GM23338 (cell line): ENCODE data around the gene KRT71. TPM values are rescaled to one million over a fixed set of nuclear protein-coding genes. Genes with fewer than 3 reads are reported as not detected.

ENCODE experiments used
- ATAC-seq: fragments of 200-7000 bp; cut with Tn5 transposase; 3 replicates; pipeline ENCODE4 v1.9.1; 2020
- DNase-seq: peaks from one replicate; pipeline ENCODE4 v3.0.0-alpha.2; 2015; ENCODE audit warnings: low spot score
- H2AFZ ChIP-seq: fragments of 200-600 bp; sonication (generic); 2 replicates; pipeline ENCODE4 v1.8.0; 2016; ENCODE audit warnings: antibody characterized with exemption, mild to moderate bottlenecking, moderate library complexity
- H3F3A ChIP-seq: fragments of 200-600 bp; sonication (generic); replicated peaks from 2 replicates; pipeline ENCODE4 v1.8.0; 2017; ENCODE audit warnings: antibody characterized with exemption, mixed run types, low read depth
- H3K27ac ChIP-seq: fragments of 200-600 bp; sonication (generic); 2 replicates; pipeline ENCODE4 v1.6.1; 2016; ENCODE audit warnings: low read depth
- H3K27me3 ChIP-seq: fragments of 200-600 bp; sonication (generic); 2 replicates; pipeline ENCODE4 v1.8.0; 2016; ENCODE audit warnings: mild to moderate bottlenecking, mixed run types, moderate library complexity; ENCODE audit not compliant: insufficient read depth
- H3K36me3 ChIP-seq: fragments of 200-600 bp; sonication (generic); 2 replicates; pipeline ENCODE4 v1.8.0; 2016; ENCODE audit warnings: mild to moderate bottlenecking; ENCODE audit not compliant: insufficient read depth
- H3K4me1 ChIP-seq: fragments of 200-600 bp; sonication (generic); 2 replicates; pipeline ENCODE4 v1.8.0; 2016; ENCODE audit warnings: mild to moderate bottlenecking, moderate library complexity; ENCODE audit not compliant: insufficient read depth
- H3K4me2 ChIP-seq: fragments of 200-600 bp; sonication (generic); 2 replicates; pipeline ENCODE4 v1.7.1; 2017; ENCODE audit warnings: mixed run types
- H3K4me3 ChIP-seq: fragments of 200-600 bp; sonication (generic); 2 replicates; pipeline ENCODE4 v1.6.1; 2016; ENCODE audit warnings: mixed run types
- H3K79me2 ChIP-seq: fragments of 200-600 bp; sonication (generic); replicated peaks from 2 replicates; pipeline ENCODE4 v1.8.0; 2017; ENCODE audit warnings: mild to moderate bottlenecking; ENCODE audit not compliant: insufficient read depth
- H3K9me2 ChIP-seq: fragments of 200-600 bp; sonication (generic); 2 replicates; pipeline ENCODE4 v1.8.0; 2017; ENCODE audit not compliant: insufficient read depth
- H4K20me1 ChIP-seq: fragments of 200-600 bp; sonication (generic); replicated peaks from 2 replicates; pipeline ENCODE4 v1.8.0; 2017; ENCODE audit warnings: mild to moderate bottlenecking; ENCODE audit not compliant: insufficient read depth
- H3K27ac Mint-ChIP-seq: 2 replicates; pipeline ENCODE4 v1.8.0; 2020; ENCODE audit warnings: inconsistent platforms, mild to moderate bottlenecking, moderate library complexity, mixed read lengths
- H3K27me3 Mint-ChIP-seq: 3 replicates; pipeline ENCODE4 v1.8.0; 2022; ENCODE audit warnings: low read depth, mild to moderate bottlenecking, moderate library complexity, mixed read lengths, inconsistent platforms; ENCODE audit not compliant: insufficient read depth, poor library complexity
- H3K36me3 Mint-ChIP-seq: 3 replicates; pipeline ENCODE4 v1.8.0; 2021; ENCODE audit warnings: low read depth, mild to moderate bottlenecking, inconsistent platforms, moderate library complexity, mixed read lengths
- H3K4me1 Mint-ChIP-seq: 3 replicates; pipeline ENCODE4 v1.8.0; 2020; ENCODE audit warnings: mild to moderate bottlenecking, inconsistent platforms, mixed read lengths
- H3K4me3 Mint-ChIP-seq: 3 replicates; pipeline ENCODE4 v1.8.0; 2021; ENCODE audit warnings: moderate library complexity, mild to moderate bottlenecking, inconsistent platforms, mixed read lengths
- H3K9me3 Mint-ChIP-seq: 3 replicates; pipeline ENCODE4 v1.8.0; 2020; ENCODE audit warnings: moderate library complexity, mild to moderate bottlenecking, inconsistent platforms, mixed read lengths
- CTCF ChIP-seq, 2 experiments: fragments of 200-600 bp in 1 of 2; sonication (generic) in 1 of 2; conservative IDR thresholded peaks; 2 replicates each; pipeline versions ENCODE4 v1.5.1 to v1.6.1; 2016 to 2017; ENCODE audit warnings: antibody characterized with exemption in 2 of 2, low read depth in 2 of 2, mild to moderate bottlenecking in 2 of 2, moderate library complexity in 1 of 2
- EZH2 ChIP-seq: fragments of 200-600 bp; sonication (generic); IDR thresholded peaks from one replicate; pipeline ENCODE4 v1.8.0; 2017; ENCODE audit warnings: antibody characterized with exemption, mild to moderate bottlenecking, low read depth; ENCODE audit not compliant: unreplicated experiment
- EZH2phosphoT487 ChIP-seq: fragments of 200-600 bp; sonication (generic); IDR thresholded peaks from one replicate; pipeline ENCODE4 v1.8.1; 2018; ENCODE audit warnings: antibody characterized with exemption; ENCODE audit not compliant: unreplicated experiment
- JUNB ChIP-seq: IDR thresholded peaks from one replicate; pipeline ENCODE4 v1.6.1; 2016; ENCODE audit warnings: antibody characterized with exemption; ENCODE audit not compliant: unreplicated experiment
- REST ChIP-seq: IDR thresholded peaks from one replicate; pipeline ENCODE4 v1.6.1; 2018; ENCODE audit warnings: antibody characterized with exemption; ENCODE audit not compliant: unreplicated experiment
- STAT1 ChIP-seq: IDR thresholded peaks from one replicate; pipeline ENCODE4 v1.6.1; 2016; ENCODE audit warnings: antibody characterized with exemption; ENCODE audit not compliant: unreplicated experiment
- ZNF114 ChIP-seq: fragments of 250-450 bp; sonication (Bioruptor Pico); IDR thresholded peaks from 2 replicates; pipeline ENCODE4 v1.5.0; 2020; ENCODE audit warnings: mild to moderate bottlenecking, moderate library complexity
- ZNF331 ChIP-seq: fragments of 250-450 bp; sonication (Bioruptor Pico); IDR thresholded peaks from 2 replicates; pipeline ENCODE4 v1.5.0; 2020; ENCODE audit warnings: low read depth, mild to moderate bottlenecking, moderate library complexity
- ZNF462 ChIP-seq: fragments of 250-450 bp; sonication (Bioruptor Pico); IDR thresholded peaks from 2 replicates; pipeline ENCODE4 v1.5.0; 2020; ENCODE audit warnings: mild to moderate bottlenecking, moderate library complexity
- polyA plus RNA-seq: library from polyadenylated mRNA; unstranded; fragments of >200 nt; fragmentation: Nextera tagmentation; extraction: Ambion mirVana; gene quantifications from 2 replicates; pipeline ENCODE4 v1.2.1, GENCODE V29; 2016
- total RNA-seq: library from RNA; depleted of rRNA; stranded (reverse); fragments of >200 nt; shearing (Covaris generic); gene quantifications from 2 replicates; pipeline ENCODE4 v1.2.3, GENCODE V29; 2014

Gene KRT71
- total and polyA plus RNA-seq, 2 experiments from 2014 or later, result not detected

- peaks cover 15% of the 10 kb centered on the region; the same call in 1 of the 3 replicates for H3K4me1 Mint-ChIP-seq
- TF ChIP-seq JUNB, result no peak
- TF ChIP-seq EZH2phosphoT487, result no peak
- no peaks in the 10 kb centered on the region for H3K9me2 ChIP-seq
- ATAC-seq (no peak), DNase-seq (no peak)
- H3K4me3 ChIP-seq, result no peak overlapping the region
- no peak overlapping the region for H3K27ac Mint-ChIP-seq
- H3K27me3 Mint-ChIP-seq, result peaks cover 12% of the 10 kb centered on the region
- H3K36me3 Mint-ChIP-seq, result no peaks in the 10 kb centered on the region
- H3K36me3 ChIP-seq, result no peaks in the 10 kb centered on the region
- H3K9me3 Mint-ChIP-seq, result no peaks in the 10 kb centered on the region
- H4K20me1 ChIP-seq, result no peaks in the 10 kb centered on the region
- H3K79me2 ChIP-seq, result no peaks in the 10 kb centered on the region
- no peak overlapping the region for H3K4me2 ChIP-seq
- H3K4me3 Mint-ChIP-seq, result no peak overlapping the region
- no peak overlapping the region for H2AFZ ChIP-seq
- no peak overlapping the region for H3K27ac ChIP-seq
- H3K27me3 ChIP-seq, result no peaks in the 10 kb centered on the region
- H3K4me1 ChIP-seq, result no peaks in the 10 kb centered on the region
- no peaks in the 10 kb centered on the region for H3F3A ChIP-seq
Observed at GRCh38 chr12:52523824-52524223, 29.1 kb downstream of the KRT71 start.

GRCh38 chr12:52522346-52523011, 30.5 kb downstream of the KRT71 start:
- H3K9me3 Mint-ChIP-seq, result no peaks in the 10 kb centered on the region
- Histone ChIP-seq H2AFZ (no peak overlapping the region), H3K4me2 (no peak overlapping the region), H3K27me3 (no peaks in the 10 kb centered on the region), H3K4me1 (no peaks in the 10 kb centered on the region), H3K9me2 (0 out of 2 replicates have a peak, but pooled peaks cover under 1% of the 10 kb centered on the region), H3K79me2 (no peaks in the 10 kb centered on the region), H3K27ac (no peak overlapping the region), H3K4me3 (no peak overlapping the region), H3K36me3 (no peaks in the 10 kb centered on the region), H4K20me1 (no peaks in the 10 kb centered on the region), H3F3A (no peaks in the 10 kb centered on the region)
- peaks cover 12% of the 10 kb centered on the region for H3K27me3 Mint-ChIP-seq
- H3K4me1 Mint-ChIP-seq, result peaks cover 15% of the 10 kb centered on the region; the same call in 1 of the 3 replicates
- DNase-seq, result no peak
- no peaks in the 10 kb centered on the region for H3K36me3 Mint-ChIP-seq
- no peak overlapping the region for H3K4me3 Mint-ChIP-seq
- no peak overlapping the region for H3K27ac Mint-ChIP-seq
- no peak for ATAC-seq
- TF ChIP-seq EZH2 (no peak), ZNF114 (CRISPR knock-in tag) (no peak), STAT1 (no peak), ZNF331 (CRISPR knock-in tag) (no peak), JUNB (no peak), CTCF (conservative IDR thresholded peaks at IDR 0.05; ENCODE audit: low read depth in 2 of 2) (no peak), ZNF462 (CRISPR knock-in tag) (no peak), REST (no peak)
